ENCODE results near the gene OR5AP2. TPM values are rescaled to one million over a fixed set of nuclear protein-coding genes. Genes with fewer than 3 reads are reported as not detected.
"Not testable (repeated sequence)": the region's sequence is repeated elsewhere in the genome, so short reads cannot be mapped to it uniquely, and the experiment has no call there.

Gene OR5AP2
- total RNA-seq, result not detected

DNA sequence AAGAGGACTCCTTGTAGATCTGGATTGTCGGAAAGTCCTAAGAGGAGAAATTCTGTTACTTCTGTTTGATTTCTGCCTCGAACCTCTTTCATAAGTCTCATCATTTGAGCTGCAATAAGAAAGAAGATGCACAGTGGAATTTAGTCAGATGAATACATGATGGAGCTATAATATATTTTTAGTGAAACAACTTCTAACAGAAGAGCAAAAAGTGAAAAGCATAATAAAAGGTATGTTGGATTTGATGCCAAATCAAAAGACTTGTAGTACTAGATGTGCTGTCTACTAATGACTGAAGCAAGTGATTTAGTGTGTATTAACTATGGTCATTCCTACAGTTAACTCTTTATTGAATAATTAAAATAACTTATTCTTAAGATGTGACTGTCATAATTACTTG lies at the start of gene OR5AP2:
Gene OR5AP2 (minus strand): TSS at position 101 of the 400 bp plus-strand sequence. CDS start 0 bp downstream, at position 101.
- no peak for DNase-seq
- intact Hi-C loops (cut with micrococcal nuclease), result no loop called here
- CTCF ChIA-PET, result no interaction called here
- Mint-ChIP-seq H3K27ac (no peak within 1 kb of the TSS), H3K9me3 (no peaks in the 10 kb centered on the region), H3K36me3 (ENCODE audit: low read depth) (no peaks in the 10 kb centered on the region), H3K4me1 (ENCODE audit: low read depth) (no peaks in the 10 kb centered on the region), H3K27me3 (ENCODE audit: low read depth) (no peaks in the 10 kb centered on the region), H3K4me3 (no peak within 1 kb of the TSS)

- H3K4me1 Mint-ChIP-seq (ENCODE audit: low read depth); H3K36me3 Mint-ChIP-seq (ENCODE audit: low read depth); CTCF ChIA-PET; DNase-seq; intact Hi-C loops (cut with micrococcal nuclease); H3K4me3 Mint-ChIP-seq; H3K9me3 Mint-ChIP-seq; H3K27ac Mint-ChIP-seq; H3K27me3 Mint-ChIP-seq (ENCODE audit: low read depth): not testable (repeated sequence)
These were observed 48.9 kb upstream of the OR5AP2 start for GRCh38 chr11:56691179-56691578.

DNA sequence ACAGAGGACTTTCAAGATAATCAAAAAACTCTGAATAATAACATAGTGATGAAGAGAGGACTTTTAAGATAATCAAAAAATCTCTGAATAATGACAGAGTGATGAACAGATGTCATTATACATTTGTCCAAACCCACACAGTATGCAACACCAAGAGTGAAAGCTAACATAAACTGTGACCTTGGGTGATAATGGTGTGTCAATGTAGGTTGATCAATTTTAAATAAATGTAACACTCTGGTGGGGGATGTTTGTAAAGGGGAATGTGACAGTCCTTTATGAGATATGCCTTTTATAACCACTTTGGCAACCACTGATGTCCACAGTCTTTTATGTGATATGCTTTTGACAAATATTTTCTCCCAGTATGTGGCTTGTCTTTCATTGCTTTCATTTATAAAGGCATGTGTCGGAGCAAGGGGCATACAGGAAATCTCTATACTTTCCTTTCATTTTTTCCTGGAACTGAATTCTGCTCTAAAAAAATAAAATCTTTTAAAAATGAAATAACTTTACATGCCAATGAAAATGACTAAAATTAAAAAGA lies 46.4 kb upstream of the OR5AP2 start:
- Mint-ChIP-seq H3K36me3 (ENCODE audit: low read depth) (no peaks in the 10 kb centered on the region), H3K27me3 (ENCODE audit: low read depth) (no peaks in the 10 kb centered on the region), H3K9me3 (peaks cover 4% of the 10 kb centered on the region), H3K4me3 (no peak overlapping the region), H3K27ac (no peak overlapping the region), H3K4me1 (ENCODE audit: low read depth) (no peaks in the 10 kb centered on the region)
- intact Hi-C loops (cut with micrococcal nuclease), result no loop called here
- CTCF ChIA-PET, result no interaction called here
- DNase-seq, result no peak

- CTCF ChIA-PET, result interaction anchor here (0.6 kb wide), 1 partner anchor 778 kb away, joined by 4 read pairs; no protein-coding TSS in a partner anchor
- Mint-ChIP-seq H3K27me3 (ENCODE audit: low read depth) (no peaks in the 10 kb centered on the region), H3K9me3 (no peaks in the 10 kb centered on the region), H3K4me1 (ENCODE audit: low read depth) (no peaks in the 10 kb centered on the region), H3K36me3 (ENCODE audit: low read depth) (no peaks in the 10 kb centered on the region), H3K4me3 (no peak overlapping the region), H3K27ac (no peak overlapping the region)
- intact Hi-C loops (cut with micrococcal nuclease), result no loop called here
- no peak for DNase-seq
These were observed 28.7 kb upstream of the OR5AP2 start for GRCh38 chr11:56670984-56671383.

DNA sequence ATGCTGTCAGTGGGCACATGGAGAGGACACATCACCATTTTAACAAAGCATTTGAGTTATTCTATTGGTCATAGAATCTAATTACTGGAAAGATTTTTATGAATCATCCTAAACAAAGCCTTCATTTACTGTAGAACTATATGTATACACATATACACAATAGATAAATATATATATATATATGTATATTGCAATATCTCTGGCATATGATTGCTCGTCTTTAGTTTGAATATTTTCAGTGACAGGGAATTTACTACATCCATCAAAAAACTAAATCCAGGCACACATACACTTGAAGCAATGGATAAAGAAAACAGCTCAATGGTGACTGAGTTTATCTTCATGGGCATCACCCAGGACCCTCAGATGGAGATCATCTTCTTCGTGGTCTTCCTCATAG lies 21.1 kb upstream of the OR5AP2 start, which contains the start of gene OR5AR1:
Gene OR5AR1 (plus strand): TSS at position 301 of the 400 bp plus-strand sequence. CDS start 0 bp downstream, at position 301.
- Mint-ChIP-seq H3K27ac (no peak within 1 kb of the TSS), H3K4me1 (ENCODE audit: low read depth) (no peaks in the 10 kb centered on the region), H3K4me3 (no peak within 1 kb of the TSS), H3K36me3 (ENCODE audit: low read depth) (no peaks in the 10 kb centered on the region), H3K27me3 (ENCODE audit: low read depth) (no peaks in the 10 kb centered on the region), H3K9me3 (peaks cover 3% of the 10 kb centered on the region)
- no peak for DNase-seq
- intact Hi-C loops (cut with micrococcal nuclease), result no loop called here
- CTCF ChIA-PET, result no interaction called here

- no peak overlapping the region for H3K27ac Mint-ChIP-seq
- no peaks in the 10 kb centered on the region for H3K27me3 Mint-ChIP-seq (ENCODE audit: low read depth)
- peaks cover 13% of the 10 kb centered on the region for H3K9me3 Mint-ChIP-seq
- intact Hi-C loops (cut with micrococcal nuclease), result no loop called here
- no peak for DNase-seq
- CTCF ChIA-PET, result no interaction called here
- H3K4me1 Mint-ChIP-seq (ENCODE audit: low read depth), result no peaks in the 10 kb centered on the region
- no peak overlapping the region for H3K4me3 Mint-ChIP-seq
- no peaks in the 10 kb centered on the region for H3K36me3 Mint-ChIP-seq (ENCODE audit: low read depth)
These were observed 17.5 kb upstream of the OR5AP2 start for GRCh38 chr11:56659755-56660154.

DNA sequence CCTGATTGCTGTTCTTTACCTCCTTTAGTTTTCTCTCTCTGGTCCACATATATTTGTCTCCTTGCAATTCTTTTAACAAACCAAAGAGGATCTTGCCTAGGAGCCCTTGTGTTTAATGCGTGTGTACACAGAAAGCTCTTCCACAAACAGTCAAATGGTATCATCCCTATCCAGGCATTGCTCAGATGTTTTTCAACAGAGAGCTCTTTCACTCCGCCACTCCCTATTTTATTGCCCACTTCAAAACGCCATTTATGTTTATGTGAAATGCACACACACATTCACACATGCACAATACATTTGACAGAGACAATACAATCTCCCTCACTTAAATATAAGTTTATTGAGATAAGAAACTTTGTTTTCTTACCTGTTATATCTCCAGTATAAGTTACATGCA lies 4.7 kb downstream of the OR5AP2 start:
- intact Hi-C loops (cut with micrococcal nuclease), result no loop called here
- Mint-ChIP-seq H3K27ac (no peak overlapping the region), H3K27me3 (ENCODE audit: low read depth) (no peaks in the 10 kb centered on the region), H3K9me3 (peaks cover 3% of the 10 kb centered on the region), H3K36me3 (ENCODE audit: low read depth) (no peaks in the 10 kb centered on the region), H3K4me3 (no peak overlapping the region), H3K4me1 (ENCODE audit: low read depth) (no peaks in the 10 kb centered on the region)
- CTCF ChIA-PET, result no interaction called here
- DNase-seq, result no peak

DNA sequence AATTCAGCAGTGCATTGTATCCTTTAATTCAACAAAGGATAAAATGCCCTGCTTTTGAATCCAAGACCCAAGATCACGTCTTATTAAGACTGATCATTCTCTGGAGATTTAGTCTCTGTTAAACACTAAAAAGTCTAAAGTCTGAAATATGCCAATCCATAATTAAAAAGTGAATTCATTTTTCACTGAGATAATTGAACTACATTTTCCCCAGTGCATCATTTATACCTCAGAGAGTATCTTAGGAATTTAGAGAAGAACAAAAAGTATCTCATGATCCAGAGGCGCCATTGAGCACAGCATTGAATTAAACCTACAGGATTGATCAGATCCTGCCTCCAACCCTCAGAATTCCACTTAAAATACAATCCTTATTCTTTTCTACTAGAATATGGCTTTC lies 5.4 kb downstream of the OR5AP2 start:
- CTCF ChIA-PET, result no interaction called here
- no peaks in the 10 kb centered on the region for H3K27me3 Mint-ChIP-seq (ENCODE audit: low read depth)
- peaks cover 4% of the 10 kb centered on the region for H3K9me3 Mint-ChIP-seq
- H3K4me1 Mint-ChIP-seq (ENCODE audit: low read depth), result no peaks in the 10 kb centered on the region
- no peak overlapping the region for H3K27ac Mint-ChIP-seq
- no peak overlapping the region for H3K4me3 Mint-ChIP-seq
- intact Hi-C loops (cut with micrococcal nuclease), result no loop called here
- DNase-seq, result no peak
- no peaks in the 10 kb centered on the region for H3K36me3 Mint-ChIP-seq (ENCODE audit: low read depth)

GRCh38 chr11:56632329-56632728 lies 9.9 kb downstream of the OR5AP2 start:
- Mint-ChIP-seq H3K9me3 (peaks cover 5% of the 10 kb centered on the region), H3K4me3 (no peak overlapping the region), H3K4me1 (ENCODE audit: low read depth) (no peaks in the 10 kb centered on the region), H3K27me3 (ENCODE audit: low read depth) (no peaks in the 10 kb centered on the region), H3K27ac (no peak overlapping the region), H3K36me3 (ENCODE audit: low read depth) (no peaks in the 10 kb centered on the region)
- DNase-seq, result no peak
- CTCF ChIA-PET, result no interaction called here
- intact Hi-C loops (cut with micrococcal nuclease), result no loop called here

DNA sequence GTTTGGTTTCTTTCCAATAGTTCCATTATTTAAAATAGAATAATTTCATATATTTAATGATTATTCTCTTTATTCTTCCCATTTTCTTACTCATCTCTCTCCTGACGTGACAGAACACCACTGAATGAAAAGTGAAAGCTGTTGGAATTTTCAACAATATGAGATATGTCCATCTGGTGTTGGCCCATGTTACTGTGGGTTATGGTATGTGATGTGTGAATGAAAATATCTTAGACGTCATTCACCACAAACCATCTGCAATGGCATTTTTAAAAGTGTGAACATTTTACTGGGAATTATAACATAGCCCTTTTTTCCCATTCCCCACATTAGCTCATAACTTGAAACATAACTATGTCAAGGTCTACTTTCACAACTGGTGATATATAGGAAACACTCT lies 16.3 kb downstream of the OR5AP2 start:
- no peaks in the 10 kb centered on the region for H3K36me3 Mint-ChIP-seq (ENCODE audit: low read depth)
- H3K4me1 Mint-ChIP-seq (ENCODE audit: low read depth), result no peaks in the 10 kb centered on the region
- intact Hi-C loops (cut with micrococcal nuclease), result loop anchor here (2.0 kb wide), 1 partner anchor 623 kb away; no protein-coding TSS in a partner anchor
- H3K4me3 Mint-ChIP-seq, result no peak overlapping the region
- H3K27ac Mint-ChIP-seq, result no peak overlapping the region
- DNase-seq, result no peak
- CTCF ChIA-PET, result interaction anchor here (1.4 kb wide), 1 partner anchor 157 kb away, joined by 3 read pairs; no protein-coding TSS in a partner anchor
- H3K27me3 Mint-ChIP-seq (ENCODE audit: low read depth), result no peaks in the 10 kb centered on the region
- H3K9me3 Mint-ChIP-seq, result no peaks in the 10 kb centered on the region

DNA sequence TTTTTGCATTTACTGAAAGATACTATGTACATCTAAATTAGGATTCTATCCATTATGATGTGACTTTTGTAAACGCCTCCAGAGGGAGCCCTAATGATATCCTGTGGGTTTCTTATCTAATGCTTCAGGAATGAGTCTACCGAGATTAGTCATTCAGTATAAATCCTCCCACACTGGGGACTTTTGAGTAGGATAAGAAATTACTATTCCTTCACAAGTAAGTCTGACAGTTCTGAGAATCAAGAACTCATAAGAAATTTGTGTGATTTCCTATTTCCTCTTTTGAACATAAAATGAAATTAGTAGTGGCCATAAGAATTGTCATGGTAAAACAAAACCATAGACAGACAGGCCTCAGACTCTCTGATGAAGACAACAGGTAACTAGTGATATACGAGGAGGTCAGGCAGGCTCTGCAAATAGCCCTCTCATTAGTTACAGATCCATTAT lies 17.6 kb downstream of the OR5AP2 start:
- no peak overlapping the region for H3K4me3 Mint-ChIP-seq
- intact Hi-C loops (cut with micrococcal nuclease), result loop anchor here (1.0 to 2.0 kb wide), 2 partner anchors 159 to 624 kb away; no protein-coding TSS in a partner anchor
- CTCF ChIA-PET, result interaction anchor here (1.4 kb wide), 1 partner anchor 158 kb away, joined by 3 read pairs; no protein-coding TSS in a partner anchor
- H3K27ac Mint-ChIP-seq, result no peak overlapping the region
- no peaks in the 10 kb centered on the region for H3K27me3 Mint-ChIP-seq (ENCODE audit: low read depth)
- no peaks in the 10 kb centered on the region for H3K36me3 Mint-ChIP-seq (ENCODE audit: low read depth)
- peak; percentile 11 for DNase-seq
- no peaks in the 10 kb centered on the region for H3K4me1 Mint-ChIP-seq (ENCODE audit: low read depth)
- H3K9me3 Mint-ChIP-seq, result no peaks in the 10 kb centered on the region

GRCh38 chr11:56611174-56611573 lies 31.1 kb downstream of the OR5AP2 start:
- CTCF ChIA-PET, result no interaction called here
- no peak for DNase-seq
- Mint-ChIP-seq H3K4me1 (ENCODE audit: low read depth) (no peaks in the 10 kb centered on the region), H3K4me3 (no peak overlapping the region), H3K9me3 (peaks cover 3% of the 10 kb centered on the region), H3K27ac (no peak overlapping the region), H3K27me3 (ENCODE audit: low read depth) (no peaks in the 10 kb centered on the region), H3K36me3 (ENCODE audit: low read depth) (no peaks in the 10 kb centered on the region)
- intact Hi-C loops (cut with micrococcal nuclease), result no loop called here

GRCh38 chr11:56592088-56592717 lies 50.0 kb downstream of the OR5AP2 start:
- H3K9me3 Mint-ChIP-seq; H3K4me1 Mint-ChIP-seq (ENCODE audit: low read depth); CTCF ChIA-PET; intact Hi-C loops (cut with micrococcal nuclease); H3K36me3 Mint-ChIP-seq (ENCODE audit: low read depth); H3K27ac Mint-ChIP-seq; DNase-seq; H3K4me3 Mint-ChIP-seq; H3K27me3 Mint-ChIP-seq (ENCODE audit: low read depth): not testable (repeated sequence)
